Fibroblast of lung (primary cell): ENCODE measurements around the gene WBP4.

Experiments
- CTCF ChIP-seq, 2 donors: IDR thresholded peaks in 1 of 2; conservative IDR thresholded peaks in 1 of 2; 1 replicate in 1 of 2; 2 replicates in 1 of 2; pipeline ENCODE4 v1.5.1; 2011 to 2012; ENCODE audit warnings: low read length in 2 of 2, control low read depth in 1 of 2, inconsistent platforms in 1 of 2, low read depth in 1 of 2, mild to moderate bottlenecking in 1 of 2
- EZH2 ChIP-seq: IDR thresholded peaks from 2 replicates; pipeline ENCODE4 v1.5.1; 2012; ENCODE audit warnings: low read length, control low read depth, mild to moderate bottlenecking; ENCODE audit errors: missing control alignments

- TF ChIP-seq CTCF (conservative IDR thresholded peaks at IDR 0.05 in 1 of 2, IDR thresholded peaks at IDR 0.05 in 1 of 2; ENCODE audit: low read depth in 1 of 2, low read length in 2 of 2), result no peak
- TF ChIP-seq EZH2, result no peak
Measured at GRCh38 chr13:41061914-41062837, 867 bp downstream of the WBP4 start.
